ENCODE results near the gene ZDHHC8.

DNA sequence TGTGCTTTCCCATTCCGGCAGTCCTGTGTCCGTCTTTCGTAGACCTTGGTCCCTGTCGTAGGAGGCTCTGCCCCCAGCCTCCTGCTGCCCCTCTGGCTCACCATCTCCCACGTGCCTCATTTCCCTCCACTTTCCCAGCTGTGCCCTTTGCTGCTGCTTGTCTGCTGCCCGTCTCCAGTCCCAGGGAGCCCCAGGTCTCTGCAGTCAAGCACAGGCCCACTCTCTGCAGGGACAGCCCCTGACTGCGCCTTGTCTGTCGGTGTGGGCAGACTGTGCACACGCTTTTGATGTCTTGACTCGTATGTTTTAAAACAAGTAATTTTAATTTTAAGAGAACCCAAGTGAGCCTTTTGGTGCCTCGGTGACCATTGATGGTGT, 39.1 kb upstream of the ZDHHC8 start:
- TF ChIP-seq, protein P1, sequence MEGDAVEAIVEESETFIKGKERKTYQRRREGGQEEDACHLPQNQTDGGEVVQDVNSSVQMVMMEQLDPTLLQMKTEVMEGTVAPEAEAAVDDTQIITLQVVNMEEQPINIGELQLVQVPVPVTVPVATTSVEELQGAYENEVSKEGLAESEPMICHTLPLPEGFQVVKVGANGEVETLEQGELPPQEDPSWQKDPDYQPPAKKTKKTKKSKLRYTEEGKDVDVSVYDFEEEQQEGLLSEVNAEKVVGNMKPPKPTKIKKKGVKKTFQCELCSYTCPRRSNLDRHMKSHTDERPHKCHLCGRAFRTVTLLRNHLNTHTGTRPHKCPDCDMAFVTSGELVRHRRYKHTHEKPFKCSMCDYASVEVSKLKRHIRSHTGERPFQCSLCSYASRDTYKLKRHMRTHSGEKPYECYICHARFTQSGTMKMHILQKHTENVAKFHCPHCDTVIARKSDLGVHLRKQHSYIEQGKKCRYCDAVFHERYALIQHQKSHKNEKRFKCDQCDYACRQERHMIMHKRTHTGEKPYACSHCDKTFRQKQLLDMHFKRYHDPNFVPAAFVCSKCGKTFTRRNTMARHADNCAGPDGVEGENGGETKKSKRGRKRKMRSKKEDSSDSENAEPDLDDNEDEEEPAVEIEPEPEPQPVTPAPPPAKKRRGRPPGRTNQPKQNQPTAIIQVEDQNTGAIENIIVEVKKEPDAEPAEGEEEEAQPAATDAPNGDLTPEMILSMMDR (IDR thresholded peaks at IDR 0.05; ENCODE audit: low read depth, low read length, poor library complexity, severe bottlenecking) = no peak
- no peak for TF ChIP-seq EZH2phosphoT487 (IDR thresholded peaks at IDR 0.05; ENCODE audit: borderline replicate concordance, low read length)

Measured in DOHH2 (cell line).